ENCODE data around the gene TUBB2B.

TUBB2B gene

GRCh38 chr6:3270258-3270657, 42.8 kb upstream of the TUBB2B start:
- CTCF ChIA-PET, result interaction anchor here (1.0 kb wide), 1 partner anchor 19 kb away, joined by 3 read pairs; no protein-coding TSS in a partner anchor
- TF ChIP-seq PKNOX1 (IDR thresholded peaks at IDR 0.05) (no peak), BHLHE40 (IDR thresholded peaks at IDR 0.05; ENCODE audit: borderline replicate concordance) (no peak), L3MBTL2 (conservative IDR thresholded peaks at IDR 0.05) (no peak), FOXA1 (IDR thresholded peaks at IDR 0.05) (no peak), ARNT (IDR thresholded peaks at IDR 0.05) (no peak), CTBP1 (IDR thresholded peaks at IDR 0.05; ENCODE audit: borderline replicate concordance) (no peak), FOXK2 (IDR thresholded peaks at IDR 0.05) (no peak), ELF4 (IDR thresholded peaks at IDR 0.05) (no peak), NFRKB (IDR thresholded peaks at IDR 0.05) (no peak), SUZ12 (IDR thresholded peaks at IDR 0.05) (no peak), FOXM1 (IDR thresholded peaks at IDR 0.05; ENCODE audit: borderline replicate concordance) (no peak), ZNF384 (IDR thresholded peaks at IDR 0.05) (no peak), LEF1 (IDR thresholded peaks at IDR 0.05; ENCODE audit: borderline replicate concordance) (no peak), HDGF (IDR thresholded peaks at IDR 0.05; ENCODE audit: borderline replicate concordance) (no peak), SP1 (IDR thresholded peaks at IDR 0.05) (no peak), TARDBP (IDR thresholded peaks at IDR 0.05) (no peak)
- DNase-seq (ENCODE audit: extremely low spot score), result no peak
- POLR2A ChIA-PET, result no interaction called here

- CTCF ChIA-PET, result interaction anchor here (1.0 kb wide), 1 partner anchor 18 kb away, joined by 3 read pairs; no protein-coding TSS in a partner anchor
- TF ChIP-seq HDGF (IDR thresholded peaks at IDR 0.05; ENCODE audit: borderline replicate concordance) (no peak), FOXK2 (IDR thresholded peaks at IDR 0.05) (no peak), FOXA1 (IDR thresholded peaks at IDR 0.05) (no peak), ZNF384 (IDR thresholded peaks at IDR 0.05) (no peak), CTBP1 (IDR thresholded peaks at IDR 0.05; ENCODE audit: borderline replicate concordance) (no peak), TARDBP (IDR thresholded peaks at IDR 0.05) (no peak), L3MBTL2 (conservative IDR thresholded peaks at IDR 0.05) (no peak), ELF4 (IDR thresholded peaks at IDR 0.05) (no peak)
- POLR2A ChIA-PET, result no interaction called here
- no peak for DNase-seq (ENCODE audit: extremely low spot score)
Observed at GRCh38 chr6:3269281-3269975, 42.0 kb upstream of the TUBB2B start.

- DNase-seq (ENCODE audit: extremely low spot score), result no peak
- POLR2A ChIA-PET, result no interaction called here
- CTCF ChIA-PET, result no interaction called here
- TF ChIP-seq CTBP1 (IDR thresholded peaks at IDR 0.05; ENCODE audit: borderline replicate concordance) (no peak), L3MBTL2 (conservative IDR thresholded peaks at IDR 0.05) (no peak), ARNT (IDR thresholded peaks at IDR 0.05) (no peak), NFRKB (IDR thresholded peaks at IDR 0.05) (no peak), ELF4 (IDR thresholded peaks at IDR 0.05) (no peak), ZNF384 (IDR thresholded peaks at IDR 0.05) (no peak), FOXM1 (IDR thresholded peaks at IDR 0.05; ENCODE audit: borderline replicate concordance) (no peak), FOXK2 (IDR thresholded peaks at IDR 0.05) (no peak), HDGF (IDR thresholded peaks at IDR 0.05; ENCODE audit: borderline replicate concordance) (no peak), FOXA1 (IDR thresholded peaks at IDR 0.05) (no peak), PKNOX1 (IDR thresholded peaks at IDR 0.05) (no peak), SP1 (IDR thresholded peaks at IDR 0.05) (no peak), LEF1 (IDR thresholded peaks at IDR 0.05; ENCODE audit: borderline replicate concordance) (no peak), BHLHE40 (IDR thresholded peaks at IDR 0.05; ENCODE audit: borderline replicate concordance) (no peak), SUZ12 (IDR thresholded peaks at IDR 0.05) (no peak), TARDBP (IDR thresholded peaks at IDR 0.05) (no peak)
Observed at GRCh38 chr6:3268680-3269079, 41.2 kb upstream of the TUBB2B start.

GRCh38 chr6:3267162-3267561, 39.7 kb upstream of the TUBB2B start:
- no peak for DNase-seq (ENCODE audit: extremely low spot score)
- TF ChIP-seq ARNT (IDR thresholded peaks at IDR 0.05) (no peak), FOXA1 (IDR thresholded peaks at IDR 0.05) (no peak), LEF1 (IDR thresholded peaks at IDR 0.05; ENCODE audit: borderline replicate concordance) (no peak), SP1 (IDR thresholded peaks at IDR 0.05) (no peak)
- POLR2A ChIA-PET, result interaction anchor here (0.7 kb wide), 1 partner anchor 17 kb away, joined by 3 read pairs; no protein-coding TSS in a partner anchor
- CTCF ChIA-PET, result interaction anchor here (1.1 kb wide), 1 partner anchor 16 kb away, joined by 5 read pairs; no protein-coding TSS in a partner anchor

GRCh38 chr6:3266170-3266569, 38.7 kb upstream of the TUBB2B start:
- CTCF ChIA-PET, result no interaction called here
- POLR2A ChIA-PET, result no interaction called here
- no peak for DNase-seq (ENCODE audit: extremely low spot score)
- no peak for TF ChIP-seq ELF4 (IDR thresholded peaks at IDR 0.05)
- TF ChIP-seq L3MBTL2 (conservative IDR thresholded peaks at IDR 0.05), result no peak
- TF ChIP-seq HDGF (IDR thresholded peaks at IDR 0.05; ENCODE audit: borderline replicate concordance), result no peak
- TF ChIP-seq FOXM1 (IDR thresholded peaks at IDR 0.05; ENCODE audit: borderline replicate concordance), result no peak
- TF ChIP-seq SUZ12 (IDR thresholded peaks at IDR 0.05), result no peak

- no peak for DNase-seq (ENCODE audit: extremely low spot score)
- POLR2A ChIA-PET, result no interaction called here
- TF ChIP-seq SP1 (IDR thresholded peaks at IDR 0.05), result no peak
- no peak for TF ChIP-seq FOXM1 (IDR thresholded peaks at IDR 0.05; ENCODE audit: borderline replicate concordance)
- TF ChIP-seq ELF4 (IDR thresholded peaks at IDR 0.05), result no peak
- no peak for TF ChIP-seq HDGF (IDR thresholded peaks at IDR 0.05; ENCODE audit: borderline replicate concordance)
- TF ChIP-seq CTBP1 (IDR thresholded peaks at IDR 0.05; ENCODE audit: borderline replicate concordance), result no peak
- TF ChIP-seq ARNT (IDR thresholded peaks at IDR 0.05), result no peak
- CTCF ChIA-PET, result interaction anchor here (0.5 to 0.8 kb wide), 2 partner anchors 140 to 580 kb away, joined by 4 read pairs; no protein-coding TSS in a partner anchor
Observed at GRCh38 chr6:3265671-3266070, 38.2 kb upstream of the TUBB2B start.

GRCh38 chr6:3264356-3264755, 36.9 kb upstream of the TUBB2B start:
- ChIA-PET CTCF (interaction anchor here (0.6 kb wide), 1 partner anchor 102 kb away, joined by 3 read pairs; no protein-coding TSS in a partner anchor), POLR2A (interaction anchor here (0.9 kb wide), 1 partner anchor 757 kb away, joined by 3 read pairs; a partner anchor contains a TSS)
- no peak for DNase-seq (ENCODE audit: extremely low spot score)
- TF ChIP-seq NFRKB (IDR thresholded peaks at IDR 0.05), result no peak
- no peak for TF ChIP-seq FOXK2 (IDR thresholded peaks at IDR 0.05)
- no peak for TF ChIP-seq TARDBP (IDR thresholded peaks at IDR 0.05)
- TF ChIP-seq HDGF (IDR thresholded peaks at IDR 0.05; ENCODE audit: borderline replicate concordance), result no peak
- TF ChIP-seq CTBP1 (IDR thresholded peaks at IDR 0.05; ENCODE audit: borderline replicate concordance), result no peak
- no peak for TF ChIP-seq PKNOX1 (IDR thresholded peaks at IDR 0.05)
- no peak for TF ChIP-seq FOXM1 (IDR thresholded peaks at IDR 0.05; ENCODE audit: borderline replicate concordance)
- no peak for TF ChIP-seq ZNF384 (IDR thresholded peaks at IDR 0.05)
- no peak for TF ChIP-seq SP1 (IDR thresholded peaks at IDR 0.05)
- no peak for TF ChIP-seq ELF4 (IDR thresholded peaks at IDR 0.05)
- TF ChIP-seq LEF1 (IDR thresholded peaks at IDR 0.05; ENCODE audit: borderline replicate concordance), result no peak
- no peak for TF ChIP-seq ARNT (IDR thresholded peaks at IDR 0.05)
- no peak for TF ChIP-seq L3MBTL2 (conservative IDR thresholded peaks at IDR 0.05)
- TF ChIP-seq FOXA1 (IDR thresholded peaks at IDR 0.05), result no peak
- TF ChIP-seq SUZ12 (IDR thresholded peaks at IDR 0.05), result no peak
- no peak for TF ChIP-seq BHLHE40 (IDR thresholded peaks at IDR 0.05; ENCODE audit: borderline replicate concordance)
